A549 (cell line): ENCODE data around the gene DEFB119.
"Not testable (repeated sequence)": the region's sequence is repeated elsewhere in the genome, so short reads cannot be mapped to it uniquely, and the experiment has no call there.

Experiments used
- SMC3 ChIP-seq: fragments of >200 bp; sonication (Bioruptor Twin); formaldehyde crosslinking; IDR thresholded peaks from 3 replicates; pipeline ENCODE4 v1.6.1; 2018; ENCODE audit warnings: inconsistent platforms
- TF ChIP-seq, protein P1 (sequence below): fragments of >200 bp; sonication (Bioruptor Twin); formaldehyde crosslinking; IDR thresholded peaks from 3 replicates; pipeline ENCODE4 v1.5.1; 2016

DNA sequence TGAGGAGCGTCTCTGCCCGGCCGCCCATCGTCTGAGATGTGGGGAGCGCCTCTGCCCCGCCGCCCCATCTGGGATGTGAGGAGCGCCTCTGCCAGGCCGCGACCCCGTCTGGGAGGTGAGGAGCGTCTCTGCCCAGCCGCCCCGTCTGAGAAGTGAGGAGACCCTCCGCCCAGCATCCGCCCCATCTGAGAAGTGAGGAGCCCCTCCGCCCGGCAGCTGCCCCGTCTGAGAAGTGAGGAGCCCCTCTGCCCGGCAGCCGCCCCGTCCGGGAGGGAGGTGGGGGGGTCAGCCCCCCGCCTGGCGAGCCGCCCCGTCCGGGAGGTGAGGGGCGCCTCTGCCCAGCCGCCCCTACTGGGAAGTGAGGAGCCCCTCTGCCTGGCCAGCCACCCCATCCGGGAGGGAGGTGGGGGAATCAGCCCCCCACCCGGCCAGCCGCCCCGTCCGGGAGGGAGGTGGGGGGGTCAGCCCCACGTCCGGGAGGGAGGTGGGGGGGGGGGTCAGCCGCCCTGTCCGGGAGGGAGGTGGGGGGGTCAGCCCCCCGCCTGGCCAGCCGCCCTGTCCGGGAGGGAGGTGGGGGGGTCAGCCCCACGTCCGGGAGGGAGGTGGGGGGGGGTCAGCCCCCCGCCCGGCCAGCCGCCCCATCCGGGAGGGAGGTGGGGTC is 36.6 kb upstream of the DEFB119 start:
- TF ChIP-seq, protein P1, sequence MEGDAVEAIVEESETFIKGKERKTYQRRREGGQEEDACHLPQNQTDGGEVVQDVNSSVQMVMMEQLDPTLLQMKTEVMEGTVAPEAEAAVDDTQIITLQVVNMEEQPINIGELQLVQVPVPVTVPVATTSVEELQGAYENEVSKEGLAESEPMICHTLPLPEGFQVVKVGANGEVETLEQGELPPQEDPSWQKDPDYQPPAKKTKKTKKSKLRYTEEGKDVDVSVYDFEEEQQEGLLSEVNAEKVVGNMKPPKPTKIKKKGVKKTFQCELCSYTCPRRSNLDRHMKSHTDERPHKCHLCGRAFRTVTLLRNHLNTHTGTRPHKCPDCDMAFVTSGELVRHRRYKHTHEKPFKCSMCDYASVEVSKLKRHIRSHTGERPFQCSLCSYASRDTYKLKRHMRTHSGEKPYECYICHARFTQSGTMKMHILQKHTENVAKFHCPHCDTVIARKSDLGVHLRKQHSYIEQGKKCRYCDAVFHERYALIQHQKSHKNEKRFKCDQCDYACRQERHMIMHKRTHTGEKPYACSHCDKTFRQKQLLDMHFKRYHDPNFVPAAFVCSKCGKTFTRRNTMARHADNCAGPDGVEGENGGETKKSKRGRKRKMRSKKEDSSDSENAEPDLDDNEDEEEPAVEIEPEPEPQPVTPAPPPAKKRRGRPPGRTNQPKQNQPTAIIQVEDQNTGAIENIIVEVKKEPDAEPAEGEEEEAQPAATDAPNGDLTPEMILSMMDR, result not testable (repeated sequence)
- not testable (repeated sequence) for TF ChIP-seq SMC3
